HepG2 (cell line): ENCODE data around the gene ALDH3B2. TPM values are rescaled to one million over a fixed set of nuclear protein-coding genes. Genes with fewer than 3 reads are reported as not detected.

Experiments used
- ATAC-seq: fragments of 200-7000 bp; cut with Tn5 transposase; 3 replicates; pipeline ENCODE4 v1.9.1; 2020; ENCODE audit warnings: mild to moderate bottlenecking, moderate library complexity
- BruUV-seq: library from RNA; stranded (reverse); fragments of 400-500 nt; replicated peaks from 2 replicates; lab custom pipeline; 2021; lab: Mats Ljungman, UMichigan
- CTCF ChIA-PET: fragments of 300-600 bp; formaldehyde crosslinking; extraction: SDS; loops from one replicate; lab custom pipeline; 2021; ENCODE audit warnings: low total read pairs, inconsistent platforms, low intra/inter-chr PET ratio; lab: Yijun Ruan, JAX
- POLR2A ChIA-PET: fragments of 350-600 bp; sonication (Branson Sonifier 250); formaldehyde crosslinking; loops from one replicate; lab custom pipeline; 2020; ENCODE audit warnings: antibody characterized with exemption, inconsistent platforms; lab: Yijun Ruan, JAX
- DNase-seq: peaks from one replicate; pipeline ENCODE4 v3.0.0-alpha.2; 2015; ENCODE audit warnings: low spot score
- FAIRE-seq: peaks from 3 replicates; lab custom pipeline; 2011; peaks lifted over from hg19 to GRCh38; lab: Jason Lieb, UNC
- H2AFZ ChIP-seq: one replicate; pipeline ENCODE4 v1.6.1; 2011; ENCODE audit warnings: low read length, inconsistent platforms
- H3K27ac ChIP-seq: fragments of 300-600 bp; 3 replicates; pipeline ENCODE4 v1.8.0; 2011; ENCODE audit warnings: mixed run types, mild to moderate bottlenecking, mixed read lengths, low read length, inconsistent platforms; ENCODE audit not compliant: insufficient read depth; ENCODE audit errors: extremely low read length
- H3K27me3 ChIP-seq, 2 experiments: fragments of 200-600 bp in 1 of 2; 2 replicates in 1 of 2; 3 replicates in 1 of 2; pipeline versions ENCODE4 v1.6.0 to v1.8.0; 2011; ENCODE audit warnings: low read length in 2 of 2, mild to moderate bottlenecking in 2 of 2, moderate library complexity in 2 of 2, inconsistent platforms in 1 of 2; ENCODE audit not compliant: insufficient read depth in 2 of 2, control insufficient read depth in 1 of 2
- H3K36me3 ChIP-seq, 2 experiments: fragments of 200-600 bp in 1 of 2; replicated peaks in 1 of 2; 2 replicates in 1 of 2; 3 replicates in 1 of 2; pipeline versions ENCODE4 v1.5.1 to v1.8.0; 2011; ENCODE audit warnings: low read length in 2 of 2, inconsistent platforms in 1 of 2; ENCODE audit not compliant: insufficient read depth in 2 of 2, control insufficient read depth in 1 of 2
- H3K4me1 ChIP-seq: 2 replicates; pipeline ENCODE4 v1.5.1; 2012; ENCODE audit warnings: low read length, inconsistent platforms; ENCODE audit not compliant: insufficient read depth
- H3K4me2 ChIP-seq: 2 replicates; pipeline ENCODE4 v1.6.0; 2011; ENCODE audit warnings: low read depth, low read length, inconsistent platforms
- H3K4me3 ChIP-seq, 3 experiments: fragments of 200-600 bp in 1 of 3; sonication (generic), shearing (Covaris generic) in 1 of 3; replicated peaks in 1 of 3; 2 replicates each; pipeline ENCODE4 v1.5.1; 2011 to 2016; ENCODE audit warnings: low read length in 3 of 3, inconsistent platforms in 2 of 3, low read depth in 2 of 3, mild to moderate bottlenecking in 2 of 3, control low read depth in 1 of 3, mixed read lengths in 1 of 3; ENCODE audit not compliant: insufficient read depth in 1 of 3
- H3K79me2 ChIP-seq: one replicate; pipeline ENCODE4 v1.6.1; 2011; ENCODE audit warnings: low read length, inconsistent platforms; ENCODE audit not compliant: insufficient read depth
- H3K9ac ChIP-seq: 2 replicates; pipeline ENCODE4 v1.6.0; 2011; ENCODE audit warnings: mild to moderate bottlenecking, low read depth, low read length, inconsistent platforms; ENCODE audit not compliant: insufficient read depth
- H3K9me3 ChIP-seq: 2 replicates; pipeline ENCODE4 v1.5.1; 2012; ENCODE audit warnings: mild to moderate bottlenecking, low read length
- H4K20me1 ChIP-seq: 2 replicates; pipeline ENCODE4 v1.6.0; 2011; ENCODE audit warnings: inconsistent platforms, mild to moderate bottlenecking, low read length, moderate library complexity; ENCODE audit not compliant: insufficient read depth
- AGO1 ChIP-seq: fragments of 200-400 bp; formaldehyde crosslinking; IDR thresholded peaks from 2 replicates; pipeline ENCODE4 v1.6.1; 2017; ENCODE audit warnings: mild to moderate bottlenecking, low read depth, low read length, moderate library complexity; ENCODE audit not compliant: poor library complexity, severe bottlenecking
- ATM ChIP-seq: fragments of 450-650 bp; IDR thresholded peaks from 2 replicates; pipeline ENCODE4 v1.7.1; 2017; ENCODE audit warnings: mild to moderate bottlenecking, borderline replicate concordance
- BRCA1 ChIP-seq: sonication (generic); formaldehyde crosslinking; IDR thresholded peaks from 2 replicates; pipeline ENCODE4 v1.4.0; 2020; ENCODE audit warnings: missing genetic modification reagents
- ELF1 ChIP-seq: sonication (generic); formaldehyde crosslinking; IDR thresholded peaks from 2 replicates; pipeline ENCODE4 v1.4.0; 2020; ENCODE audit warnings: missing genetic modification reagents
- EP300 ChIP-seq, 3 experiments: sonication (generic) in 1 of 3; formaldehyde crosslinking in 1 of 3; IDR thresholded peaks; 2 replicates each; pipeline versions ENCODE4 v1.5.1 to v1.6.1; 2011 to 2020; ENCODE audit warnings: low read depth in 2 of 3, low read length in 2 of 3, borderline replicate concordance in 1 of 3, improper control_type of control experiment in 1 of 3, mild to moderate bottlenecking in 1 of 3, missing genetic modification reagents in 1 of 3, moderate library complexity in 1 of 3
- ERF ChIP-seq: IDR thresholded peaks from 2 replicates; pipeline ENCODE4 v1.6.1; 2018; ENCODE audit warnings: missing biosample characterization, missing genetic modification reagents
- KLF9 ChIP-seq: IDR thresholded peaks from 2 replicates; pipeline ENCODE4 v1.6.1; 2016; ENCODE audit warnings: low read depth
- TAF15 ChIP-seq: fragments of 200-400 bp; formaldehyde crosslinking; IDR thresholded peaks from one replicate; pipeline ENCODE4 v1.6.1; 2018; ENCODE audit warnings: mild to moderate bottlenecking, low read depth, low read length; ENCODE audit not compliant: poor library complexity, severe bottlenecking
- TFE3 ChIP-seq: IDR thresholded peaks from 2 replicates; pipeline ENCODE4 v1.6.1; 2016
- WIZ ChIP-seq: sonication (generic); formaldehyde crosslinking; IDR thresholded peaks from 2 replicates; pipeline ENCODE4 v1.5.1; 2020; ENCODE audit warnings: mild to moderate bottlenecking, missing genetic modification reagents
- ZBTB8A ChIP-seq: sonication (generic); formaldehyde crosslinking; IDR thresholded peaks from 2 replicates; pipeline ENCODE4 v1.4.0; 2020; ENCODE audit warnings: mild to moderate bottlenecking, low read depth, missing genetic modification reagents, borderline replicate concordance
- ZNF235 ChIP-seq: sonication (generic); formaldehyde crosslinking; IDR thresholded peaks from 2 replicates; pipeline ENCODE4 v1.8.1; 2023; ENCODE audit warnings: mild to moderate bottlenecking, missing genetic modification reagents, borderline replicate concordance
- ZNF275 ChIP-seq: sonication (generic); formaldehyde crosslinking; IDR thresholded peaks from 2 replicates; pipeline ENCODE4 v1.8.0; 2022; ENCODE audit warnings: missing genetic modification reagents, mild to moderate bottlenecking, inconsistent platforms, borderline replicate concordance
- ZNF296 ChIP-seq: sonication (generic); formaldehyde crosslinking; conservative IDR thresholded peaks from 2 replicates; pipeline ENCODE4 v1.5.0; 2020; ENCODE audit warnings: mild to moderate bottlenecking, missing genetic modification reagents
- ZNF337 ChIP-seq: sonication (generic); formaldehyde crosslinking; IDR thresholded peaks from 2 replicates; pipeline ENCODE4 v1.5.1; 2020; ENCODE audit warnings: missing genetic modification reagents, low read depth, mild to moderate bottlenecking, borderline replicate concordance
- ZNF552 ChIP-seq: sonication (generic); formaldehyde crosslinking; IDR thresholded peaks from 2 replicates; pipeline ENCODE4 v1.9.0; 2022; ENCODE audit warnings: missing genetic modification reagents, mild to moderate bottlenecking, borderline replicate concordance
- WGBS: methylation state at CpG from one replicate; pipeline ENCODE4 v1.1.6; 2017; ENCODE audit warnings: low lambda C conversion rate; 5-methylcytosine and 5-hydroxymethylcytosine counted together
- in situ Hi-C: cut with HindIII; loops from 2 replicates; pipeline ENCODE4 v1.10.0; 2017; ENCODE audit warnings: low pct_unique_long_range_greater_than_20kb; ENCODE audit not compliant: extremely low pct_ligation_motif_present
- intact Hi-C: fragments of 100-400 bp; cut with micrococcal nuclease; formaldehyde crosslinking; loops from one replicate; pipeline ENCODE4 v1.10.0; 2022; ENCODE audit not compliant: unreplicated experiment
- polyA plus RNA-seq, 8 experiments: library from polyadenylated mRNA; depleted of rRNA in 3 of 8; stranded (reverse) in 7 of 8; unstranded in 1 of 8; fragments of >200 nt; fragmentation: Illumina TruSeq in 4 of 8; extraction: Trizol in 4 of 8; gene quantifications; 2 replicates each; pipeline versions ENCODE4 v1.2.1 to v1.2.3, GENCODE V29; 2011 to 2016; ENCODE audit warnings: low read depth in 4 of 8, missing spikeins in 1 of 8, mixed read lengths in 1 of 8; ENCODE audit not compliant: insufficient read depth in 1 of 8
- total RNA-seq, 5 experiments: library from RNA; depleted of rRNA; stranded (reverse); fragments of >200 nt; fragmentation: Illumina TruSeq; extraction: Trizol; gene quantifications; 2 replicates each; pipeline ENCODE4 v1.2.3, GENCODE V29; 2016; ENCODE audit warnings: low read depth in 1 of 5
- TF ChIP-seq, protein P1 (sequence below): sonication (generic); formaldehyde crosslinking; IDR thresholded peaks from 2 replicates; pipeline ENCODE4 v1.4.0; 2020; ENCODE audit warnings: mild to moderate bottlenecking, missing genetic modification reagents

The ALDH3B2 gene
- total and polyA plus RNA-seq, 2 of the 13 experiments (the other 11 are each of a cell fraction or from before 2014, with no cell fraction given) = not detected

DNA sequence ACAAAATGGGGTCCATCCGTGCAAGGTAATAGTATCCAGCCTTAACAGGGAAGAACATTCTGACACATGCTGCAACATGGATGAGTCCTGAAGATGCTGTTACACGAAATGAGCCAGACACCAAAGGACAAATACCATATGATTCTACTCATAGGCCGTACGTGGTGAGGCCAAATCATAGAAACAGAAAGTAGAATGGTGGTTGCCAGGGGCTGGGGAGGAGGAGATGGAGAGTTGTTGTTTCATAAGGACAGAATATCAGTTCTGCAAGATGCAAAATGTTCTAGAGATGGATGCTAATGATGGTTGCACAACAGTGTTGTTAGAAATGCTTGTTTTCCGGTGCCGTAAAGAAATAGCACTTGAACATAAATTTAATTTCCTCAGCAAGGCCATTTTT is 37.5 kb downstream of the ALDH3B2 start:
- no TSS peak for BruUV-seq
- intact Hi-C loops (no loop called here), in situ Hi-C loops (no loop called here)
- Histone ChIP-seq H3K79me2 (no peaks in the 10 kb centered on the region), H3K36me3 (no peaks in the 10 kb centered on the region), H3K9me3 (no peaks in the 10 kb centered on the region), H4K20me1 (no peaks in the 10 kb centered on the region), H3K4me2 (no peak overlapping the region), H3K27ac (no peak overlapping the region), H2AFZ (no peak overlapping the region), H3K4me3 (no peak overlapping the region), H3K27me3 (peaks cover 0 to 9% of the 10 kb centered on the region in 2 experiments; a peak in 4 of 5 replicates), H3K4me1 (peaks cover 46% of the 10 kb centered on the region), H3K9ac (no peak overlapping the region)
- TF ChIP-seq ELF1 (no peak), AGO1 (no peak), EP300 (IDR thresholded peaks at IDR 0.05; ENCODE audit: low read depth in 2 of 2, low read length in 2 of 2) (no peak), EP300 (CRISPR knock-in tag; IDR thresholded peaks at IDR 0.05; ENCODE audit: borderline replicate concordance) (no peak), ZNF296 (no peak), TFE3 (no peak), WIZ (CRISPR knock-in tag) (no peak), ERF (CRISPR knock-in tag) (no peak), BRCA1 (no peak), ZNF337 (no peak), TAF15 (no peak), ZNF552 (CRISPR knock-in tag) (no peak), KLF9 (CRISPR knock-in tag) (no peak), ZNF275 (CRISPR knock-in tag) (no peak), ATM (no peak), ZBTB8A (CRISPR knock-in tag) (no peak), ZNF235 (CRISPR knock-in tag) (no peak)
- TF ChIP-seq, protein P1, sequence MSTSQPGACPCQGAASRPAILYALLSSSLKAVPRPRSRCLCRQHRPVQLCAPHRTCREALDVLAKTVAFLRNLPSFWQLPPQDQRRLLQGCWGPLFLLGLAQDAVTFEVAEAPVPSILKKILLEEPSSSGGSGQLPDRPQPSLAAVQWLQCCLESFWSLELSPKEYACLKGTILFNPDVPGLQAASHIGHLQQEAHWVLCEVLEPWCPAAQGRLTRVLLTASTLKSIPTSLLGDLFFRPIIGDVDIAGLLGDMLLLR (CRISPR knock-in tag) = no peak
- FAIRE-seq (no peak), ATAC-seq (no peak), DNase-seq (no peak)
- 55% methylated on average over 6 of the region's 6 CpGs for WGBS
- CTCF ChIA-PET = interaction anchor here (1.2 kb wide), 1 partner anchor 22 kb away, joined by 3 read pairs; no protein-coding TSS in a partner anchor
- POLR2A ChIA-PET = no interaction called here
